HTR-8/SVneo (cell line): ENCODE results near the gene AHCTF1.

Source experiments
- DNase-seq: peaks from one replicate; pipeline ENCODE4 v3.0.0; 2011; ENCODE audit warnings: low spot score, mixed read lengths; ENCODE audit not compliant: insufficient read length
- FAIRE-seq: peaks from 2 replicates; lab custom pipeline; 2011; peaks lifted over from hg19 to GRCh38; lab: Jason Lieb, UNC

Gene AHCTF1

DNA sequence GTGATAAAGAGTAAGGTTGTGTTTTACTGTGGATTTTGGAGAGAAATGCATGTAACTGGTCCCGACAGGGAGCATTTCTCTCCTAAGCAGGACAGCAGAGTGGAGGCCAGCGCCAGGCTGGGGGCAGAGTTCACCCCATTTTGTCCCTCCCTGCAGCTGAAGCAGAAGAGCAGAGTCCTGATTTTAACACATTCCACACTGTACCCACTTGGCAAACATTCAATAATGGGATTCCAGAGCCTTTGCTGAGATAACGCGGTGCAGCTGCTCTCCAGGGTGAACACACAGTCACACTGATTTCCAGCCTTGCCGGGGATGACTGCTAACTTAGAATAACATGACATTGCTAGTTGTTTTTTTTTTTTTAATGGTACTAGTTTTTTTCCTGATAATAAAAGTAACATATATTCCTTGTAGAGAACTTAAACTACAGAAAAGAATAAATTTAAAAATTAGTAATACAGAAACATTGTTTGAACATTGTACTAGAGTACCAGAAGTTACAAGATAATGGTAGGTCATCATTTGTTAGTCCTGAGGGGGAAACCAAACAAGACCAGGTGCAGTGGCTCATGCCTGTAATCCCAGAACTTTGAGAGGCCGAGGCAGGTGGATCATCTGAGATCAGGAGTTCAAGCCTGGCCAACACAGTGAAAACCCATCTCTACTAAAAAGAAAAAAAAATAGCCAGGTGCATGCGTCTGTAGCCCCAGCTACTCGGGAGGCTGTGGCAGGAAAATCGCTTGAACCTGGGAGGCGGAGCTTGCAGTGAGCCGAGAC is 130.3 kb downstream of the AHCTF1 start:
- DNase-seq (no peak), FAIRE-seq (no peak)

DNA sequence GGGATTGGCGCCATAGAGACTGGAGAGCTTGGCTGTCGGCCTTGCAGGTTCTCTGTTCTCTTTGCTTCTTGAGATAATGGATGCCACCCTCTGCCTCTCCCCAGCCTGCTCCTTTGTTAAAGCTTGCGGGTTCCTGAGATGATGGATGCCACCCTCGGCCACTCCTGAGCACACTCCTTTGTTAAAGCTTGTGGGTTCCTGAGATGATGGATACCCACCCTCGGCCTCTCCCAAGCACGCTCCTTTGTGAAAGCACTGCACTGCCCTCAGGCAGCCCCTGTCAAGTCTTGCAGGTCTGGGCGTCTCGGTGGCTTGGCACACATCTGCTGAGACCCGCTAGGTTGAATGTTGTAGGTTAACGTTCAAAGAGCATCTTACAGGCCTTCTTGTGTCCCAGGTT is 131.0 kb downstream of the AHCTF1 start:
- FAIRE-seq: no peak
- DNase-seq: no peak

DNA sequence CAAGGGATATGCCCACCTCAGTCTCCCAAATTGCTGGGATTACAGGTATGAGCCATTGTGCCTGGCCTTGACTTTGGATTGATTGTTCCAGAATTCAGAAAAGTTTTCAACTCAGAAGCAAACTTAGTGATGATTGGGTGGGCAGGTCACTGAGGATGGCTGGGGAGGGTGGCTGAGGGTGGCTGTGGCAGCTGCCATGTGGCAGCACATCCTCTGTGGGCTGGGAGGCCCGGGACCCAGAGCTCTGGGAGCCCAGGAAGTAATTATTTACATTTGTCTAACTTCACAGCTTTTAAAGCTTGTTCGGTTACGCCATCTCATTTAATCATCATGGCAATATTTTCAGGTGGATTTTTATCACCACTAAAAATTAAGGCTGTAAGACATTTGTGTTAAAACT is 131.4 kb downstream of the AHCTF1 start:
- DNase-seq (no peak), FAIRE-seq (no peak)

DNA sequence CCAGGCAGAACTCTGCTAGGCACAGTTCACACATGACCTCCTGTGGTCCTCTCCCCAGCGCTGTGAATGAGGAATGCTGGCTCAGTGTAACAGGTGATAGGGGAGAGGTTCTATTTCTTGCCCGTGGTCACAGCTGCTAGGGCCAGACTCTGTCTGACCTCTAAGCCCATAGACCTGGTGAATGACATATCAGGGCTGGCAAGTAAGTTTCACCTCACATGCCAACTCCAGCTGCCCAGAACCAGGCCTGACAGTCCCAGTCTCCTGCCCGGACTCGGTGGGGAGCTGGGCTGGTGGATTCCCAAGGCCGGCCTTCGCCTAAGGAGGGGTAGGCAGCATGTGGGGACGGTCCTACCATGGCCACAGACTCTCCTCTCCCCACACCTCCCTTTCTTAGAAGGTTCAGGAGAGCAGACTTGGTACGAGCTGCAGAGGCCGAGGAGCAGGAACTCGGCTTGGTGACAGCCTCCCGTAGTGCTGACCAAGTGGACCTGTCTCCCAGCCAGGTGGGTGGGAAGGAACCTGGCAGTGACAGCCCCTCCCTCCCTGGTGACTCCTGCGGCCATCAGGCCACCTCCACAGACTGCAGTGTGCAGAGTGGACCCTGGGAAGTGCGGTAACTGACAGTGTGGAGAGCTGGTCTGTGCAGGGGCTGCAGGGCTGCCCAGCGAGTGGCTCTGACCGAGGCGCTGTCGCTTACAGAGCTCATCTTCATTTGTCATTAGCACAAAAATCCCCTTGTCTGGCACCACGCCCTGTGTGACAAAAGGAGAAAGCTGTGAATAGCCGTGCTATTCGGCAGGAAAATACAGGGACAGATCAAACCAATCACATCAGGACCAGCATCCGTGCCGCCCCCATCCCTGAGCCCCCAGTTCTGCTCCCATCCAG is 132.9 kb downstream of the AHCTF1 start:
- FAIRE-seq (no peak), DNase-seq (no peak)

DNA sequence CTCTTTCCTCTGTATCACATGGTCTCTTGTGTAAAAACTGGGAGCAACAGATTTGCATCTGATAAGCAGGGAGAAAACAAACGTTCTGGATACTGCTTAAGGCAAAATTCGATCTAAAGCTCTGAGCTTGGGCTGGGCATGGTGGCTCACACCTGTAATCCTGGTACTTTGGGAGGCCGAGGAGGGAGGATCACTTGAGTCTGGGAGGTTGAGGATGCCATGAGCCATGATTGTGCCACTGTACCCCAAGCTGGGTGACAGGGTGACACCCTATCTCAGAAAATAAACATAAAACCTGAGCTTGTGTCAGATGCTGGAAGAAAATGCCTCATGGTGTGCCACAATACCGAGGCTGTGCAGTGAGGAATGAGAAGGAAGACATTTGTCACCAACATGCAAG is 133.6 kb downstream of the AHCTF1 start:
- DNase-seq (no peak), FAIRE-seq (no peak)

DNA sequence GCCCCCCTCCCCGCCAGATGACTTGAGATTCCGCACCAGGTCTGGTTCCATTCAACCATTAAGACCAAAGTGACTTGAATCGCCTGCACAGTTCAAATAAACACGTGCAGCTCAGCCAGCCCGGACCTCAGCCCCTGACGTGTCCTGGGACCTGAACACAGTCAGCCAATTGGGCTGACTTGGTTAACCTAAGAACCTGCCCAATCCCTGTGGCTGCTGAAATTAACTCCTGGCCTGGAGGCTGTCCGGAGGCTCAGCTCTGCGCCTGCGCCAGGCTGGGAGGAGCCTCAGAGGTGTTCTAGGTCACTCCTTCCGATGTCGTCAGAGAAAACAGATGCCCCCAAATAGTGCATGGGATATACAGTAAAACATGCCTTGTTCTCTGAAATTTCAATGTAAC is 134.2 kb downstream of the AHCTF1 start:
- FAIRE-seq (no peak), DNase-seq (no peak)

DNA sequence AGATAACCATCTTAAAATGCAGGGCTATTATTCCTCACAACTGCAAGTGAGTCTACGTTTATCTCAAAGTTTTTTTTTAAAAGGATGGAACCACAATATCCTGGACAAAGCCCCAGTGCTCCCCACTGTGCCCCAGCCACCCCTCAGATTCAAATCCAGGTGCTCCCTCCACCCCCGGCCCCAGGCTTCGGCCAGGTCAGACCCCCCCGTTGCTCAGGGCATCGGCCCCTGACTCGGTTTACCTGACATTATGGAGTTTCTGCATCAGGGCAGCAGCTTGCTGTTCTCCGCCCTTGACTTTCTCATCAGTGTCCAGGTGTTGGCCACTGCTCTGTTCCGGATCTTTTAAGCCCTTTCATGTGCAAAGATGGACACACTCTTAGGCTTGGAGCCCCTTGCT is 134.6 kb downstream of the AHCTF1 start:
- DNase-seq: no peak
- no peak for FAIRE-seq

DNA sequence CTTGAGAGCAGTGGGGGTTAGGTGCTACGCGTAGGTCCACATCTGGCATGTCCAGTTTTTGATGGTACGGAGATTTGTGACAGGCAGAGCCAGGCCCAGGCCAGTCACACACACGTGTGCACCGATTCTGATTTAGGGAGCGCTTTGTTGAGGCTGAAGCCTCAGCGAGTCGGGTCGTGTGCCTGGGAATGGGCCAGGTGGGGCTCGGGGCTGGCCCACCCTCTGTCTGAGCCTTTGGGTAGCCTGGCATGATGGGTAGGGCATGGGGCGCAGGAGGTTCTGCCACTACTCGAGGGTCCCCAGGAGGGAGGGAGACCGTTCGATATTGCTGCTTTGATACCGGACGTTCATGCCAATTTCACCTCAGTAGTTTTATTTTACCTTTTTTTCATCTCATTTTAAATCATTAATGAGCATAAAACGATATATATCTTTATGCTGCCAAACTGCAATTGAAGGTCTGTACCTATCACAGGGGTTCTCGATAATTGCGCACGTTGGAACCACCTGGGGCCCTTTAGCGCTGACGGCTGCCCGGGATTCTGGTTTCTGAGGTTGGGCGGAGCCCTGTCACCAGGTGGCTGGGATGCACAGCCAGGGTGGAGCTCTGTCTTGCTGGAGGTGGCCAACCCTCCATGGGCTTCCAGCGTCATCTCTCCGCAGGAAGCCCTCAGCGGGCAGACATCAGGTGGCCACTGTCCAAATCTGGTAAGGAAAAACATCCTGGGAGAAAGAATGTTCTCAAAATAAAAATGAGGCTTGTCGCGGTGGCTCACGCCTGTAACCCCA is 135.6 kb downstream of the AHCTF1 start:
- DNase-seq: no peak
- no peak for FAIRE-seq

DNA sequence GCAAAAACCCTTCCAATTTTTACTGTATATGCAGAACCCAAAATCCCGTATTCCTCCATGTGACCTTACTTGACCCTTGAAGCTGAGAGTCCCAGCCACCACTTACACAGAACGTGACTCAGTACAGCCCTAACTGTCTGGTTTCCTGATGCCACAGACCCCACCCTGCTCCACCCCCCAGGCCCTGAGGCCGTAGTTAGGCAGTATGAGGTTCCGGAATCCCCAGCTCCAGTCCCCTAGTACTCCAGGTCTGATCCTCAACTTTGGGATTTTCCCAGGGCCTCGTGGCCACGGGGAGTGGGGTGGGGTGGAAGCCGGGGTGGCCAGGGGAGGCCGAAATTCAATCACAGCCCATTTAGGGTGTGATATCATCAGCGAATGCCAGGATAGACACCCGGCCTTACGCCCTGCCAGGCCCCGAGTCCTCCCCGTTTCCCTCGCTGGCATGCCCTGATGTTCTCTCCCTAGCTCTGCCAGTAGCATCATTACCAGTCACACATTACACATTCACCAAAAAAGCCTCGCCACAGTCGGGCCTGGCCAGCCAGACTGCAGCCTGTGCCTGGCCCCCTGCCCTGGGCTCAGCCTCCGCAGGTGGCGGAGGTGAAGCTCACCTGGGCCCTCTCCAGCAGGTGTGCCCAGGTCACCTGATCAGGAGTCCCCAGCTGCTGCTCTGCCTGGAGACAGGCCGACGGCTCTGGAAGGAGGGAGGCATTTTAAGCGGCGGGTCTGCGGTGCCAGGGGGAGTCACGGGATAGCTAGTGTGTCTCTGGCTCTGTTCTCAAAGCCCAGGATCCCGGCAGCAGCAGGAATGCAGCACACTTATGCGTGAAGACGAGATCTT is 136.7 kb downstream of the AHCTF1 start:
- FAIRE-seq (peak; percentile 4), DNase-seq (peak; percentile 54)

DNA sequence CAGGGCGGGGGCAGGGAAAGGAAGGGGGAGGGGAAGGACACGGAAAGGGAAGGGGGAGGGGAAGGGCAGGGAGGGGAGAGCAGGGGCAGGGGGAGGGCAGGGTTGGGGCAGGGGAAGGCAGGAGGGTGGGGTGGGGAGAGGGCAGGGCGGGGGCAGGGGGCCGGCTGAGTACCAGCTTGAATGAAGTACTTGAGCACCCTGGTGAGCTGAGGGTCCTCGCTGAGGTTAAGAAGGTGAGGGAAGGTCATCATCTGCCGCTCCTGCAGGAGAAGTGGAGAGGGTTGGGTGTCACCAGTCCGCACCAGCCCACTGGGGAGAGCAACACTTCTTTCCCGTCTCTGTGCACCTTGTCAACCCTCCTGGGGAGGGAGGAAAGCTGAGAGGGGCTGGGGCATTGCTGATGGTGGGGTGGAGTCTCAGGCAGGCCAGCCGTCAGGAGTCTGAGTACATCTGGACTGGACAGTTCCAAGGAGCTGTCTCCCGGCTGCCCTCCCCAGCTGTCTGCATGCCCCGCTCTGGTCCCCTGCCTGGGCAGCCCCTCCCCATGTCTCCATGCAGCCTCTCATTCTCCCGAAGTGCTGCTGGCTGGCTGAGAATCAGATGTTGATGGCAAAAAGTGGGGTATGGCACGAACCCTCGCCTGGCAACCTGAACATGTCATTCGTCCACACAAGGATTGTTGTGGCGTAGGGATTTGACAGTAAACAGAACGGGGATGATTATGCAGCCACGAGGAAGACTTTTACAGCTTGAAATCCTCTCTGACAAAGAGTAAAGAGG is 137.5 kb downstream of the AHCTF1 start:
- FAIRE-seq: peak; percentile 70
- no peak for DNase-seq

DNA sequence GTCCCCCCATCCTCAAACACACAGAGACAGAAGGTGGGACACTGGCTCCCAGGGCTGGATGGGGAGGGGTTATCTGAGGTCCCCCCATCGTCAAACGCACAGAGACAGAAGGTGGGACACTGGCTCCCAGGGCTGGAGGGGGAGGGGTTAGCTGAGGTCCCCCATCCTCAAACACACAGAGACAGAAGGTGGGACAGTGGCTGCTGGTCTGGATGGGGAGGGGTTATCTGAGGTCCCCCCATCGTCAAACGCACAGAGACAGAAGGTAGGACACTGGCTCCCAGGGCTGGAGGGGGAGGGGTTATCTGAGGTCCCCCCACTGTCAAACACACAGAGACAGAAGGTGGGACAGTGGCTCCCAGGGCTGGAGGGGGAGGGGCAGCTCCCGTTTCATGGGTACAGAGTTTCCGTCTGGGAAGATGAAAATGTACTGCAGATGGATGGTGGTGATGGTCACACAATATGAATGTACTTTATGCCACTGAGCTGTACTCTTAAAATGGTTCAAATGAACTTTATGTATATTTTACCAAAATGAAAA is 138.3 kb downstream of the AHCTF1 start:
- no peak for DNase-seq
- no peak for FAIRE-seq

DNA sequence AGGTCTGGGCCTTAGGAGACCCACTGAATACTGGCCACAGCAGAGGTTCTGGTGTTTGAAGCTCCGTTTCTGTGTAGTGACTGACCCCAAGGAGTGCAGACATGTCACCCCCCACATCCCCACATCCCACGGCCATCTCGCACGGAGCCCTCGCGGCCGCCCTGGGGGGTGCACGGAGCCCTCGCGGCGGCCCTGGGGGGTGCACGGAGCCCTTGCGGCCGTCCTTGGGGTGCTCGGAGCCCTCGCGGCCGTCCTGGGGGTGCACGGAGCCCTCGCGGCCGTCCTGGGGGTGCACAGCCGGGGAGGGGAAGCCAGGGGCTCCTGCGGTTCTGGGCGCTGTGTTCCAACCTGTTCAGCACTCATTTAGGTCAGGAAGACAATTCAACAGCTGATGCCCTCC is 139.1 kb downstream of the AHCTF1 start:
- FAIRE-seq (no peak), DNase-seq (no peak)

DNA sequence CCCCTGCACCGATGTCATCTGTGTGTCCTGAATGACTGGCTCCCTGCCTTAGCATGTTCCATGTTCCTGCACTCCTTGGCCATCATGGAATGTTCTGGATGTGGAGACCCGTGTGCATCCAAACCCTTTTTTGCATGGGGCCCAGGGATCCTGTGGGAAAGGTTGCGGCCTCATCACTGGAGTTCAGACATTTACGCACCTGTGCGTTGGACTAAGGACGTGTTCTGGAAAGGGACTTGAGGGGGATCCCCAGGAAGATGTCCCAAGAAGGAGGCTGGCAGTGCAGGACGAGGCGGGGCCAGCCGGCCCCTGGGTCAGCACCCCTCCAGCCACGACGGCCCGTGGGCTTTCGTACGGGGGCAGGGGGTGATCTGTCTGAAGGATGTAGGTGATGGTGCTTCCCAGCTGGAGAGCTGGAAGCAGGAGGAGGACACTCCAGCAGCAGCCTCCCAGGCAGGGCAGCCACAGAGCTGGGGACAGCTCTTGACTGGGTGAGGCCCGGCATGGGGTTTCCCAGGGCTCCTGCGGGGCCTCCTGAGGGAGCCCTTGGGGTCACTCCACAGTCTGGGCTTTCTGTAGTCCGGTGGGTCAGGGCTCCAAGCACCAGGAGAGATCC is 140.3 kb downstream of the AHCTF1 start:
- no peak for DNase-seq
- no peak for FAIRE-seq

DNA sequence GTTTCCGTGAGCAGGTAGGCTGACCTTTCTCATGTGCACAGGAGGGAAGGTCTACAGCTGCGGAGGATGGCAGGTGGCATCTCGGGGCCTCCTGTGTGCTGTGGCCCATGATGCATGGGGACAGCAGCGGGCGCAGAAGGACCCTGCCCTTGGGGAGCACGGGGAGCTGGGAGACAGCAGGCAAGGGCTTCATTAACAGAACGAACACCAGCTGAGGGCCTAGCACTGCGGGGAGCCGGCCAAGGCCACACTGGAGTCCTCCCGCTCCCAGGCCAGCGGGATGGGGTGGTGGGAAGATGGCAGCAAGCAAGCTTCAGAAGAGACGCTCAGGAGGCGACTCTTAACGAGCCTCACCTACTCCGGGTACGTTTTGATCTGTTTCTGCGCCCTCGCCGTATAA is 140.9 kb downstream of the AHCTF1 start:
- DNase-seq (no peak), FAIRE-seq (no peak)

DNA sequence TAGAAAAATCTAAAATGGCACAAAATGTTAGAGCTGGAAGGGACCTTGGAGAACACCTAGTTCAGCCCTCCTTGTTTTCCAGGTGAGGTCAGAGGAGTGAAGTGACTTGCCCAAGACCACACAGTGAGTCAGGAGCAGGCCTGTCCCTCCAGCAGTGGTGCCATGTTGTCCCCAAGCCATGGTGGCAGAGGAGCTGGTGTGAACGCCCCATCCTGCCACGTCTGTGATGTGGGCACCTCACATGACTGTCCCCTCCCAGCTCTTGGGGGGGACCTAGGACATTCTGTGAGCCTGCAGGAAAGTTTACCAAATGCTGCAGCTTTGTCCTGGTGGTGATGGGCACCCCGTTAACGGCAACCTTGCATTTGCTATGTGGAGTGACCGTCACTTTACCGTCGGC is 141.4 kb downstream of the AHCTF1 start:
- DNase-seq: no peak
- no peak for FAIRE-seq

DNA sequence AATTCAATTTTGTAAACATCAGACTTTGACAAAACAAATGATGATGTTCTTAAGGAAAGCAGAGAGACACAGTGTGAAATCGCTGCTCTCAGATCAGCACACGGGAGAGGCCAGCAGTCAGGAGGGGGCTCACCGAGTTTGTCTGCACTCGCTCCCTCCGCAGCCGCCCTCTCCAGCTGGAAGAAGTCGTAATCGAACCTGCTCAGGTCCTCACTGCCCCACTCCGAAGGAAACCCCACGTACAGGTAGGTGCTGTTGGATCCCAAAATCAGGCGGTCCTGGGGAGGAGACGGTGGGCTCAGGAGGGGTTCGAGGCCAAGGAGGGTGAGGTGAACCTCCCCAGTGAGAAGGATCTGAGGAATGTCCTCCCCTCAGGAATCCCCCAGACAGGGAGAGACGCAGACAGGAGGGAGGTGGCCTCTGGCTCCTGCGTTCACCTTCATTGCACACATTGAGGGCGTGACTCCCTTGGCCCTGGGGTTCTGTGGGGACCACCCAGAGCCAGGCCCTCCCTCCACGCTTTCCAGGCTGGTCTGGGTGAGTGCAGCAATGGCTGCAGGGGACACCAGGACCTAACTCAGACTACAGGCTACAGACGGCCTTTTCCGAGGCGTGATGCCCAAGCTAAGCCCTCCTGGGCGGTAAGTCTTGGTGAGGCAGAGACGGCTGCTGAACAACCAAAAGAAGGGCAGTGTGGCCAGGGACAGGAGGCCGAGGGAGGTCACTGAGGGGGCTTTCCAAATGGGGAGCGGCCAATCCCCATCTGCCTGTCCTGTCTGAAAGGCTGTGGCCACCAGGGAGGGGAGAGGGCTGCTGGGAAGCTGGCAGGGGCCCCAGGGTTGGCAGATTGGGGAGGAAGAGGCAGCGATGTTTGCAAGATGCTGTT is 142.1 kb downstream of the AHCTF1 start:
- FAIRE-seq (no peak), DNase-seq (no peak)
